Activated naive CD4-positive, alpha-beta T cell treated with anti-CD3 and anti-CD28 coated beads, Interleukin-2, amount 10 ng/mL, durations not matched to agents 7 days and 5 days (primary cell): ENCODE results near the gene TUBB4A.
"Not testable (repeated sequence)": the region's sequence is repeated elsewhere in the genome, so short reads cannot be mapped to it uniquely, and the experiment has no call there.

Source experiments
- CTCF ChIA-PET: fragments of 350-600 bp; sonication (Branson Sonifier 250); formaldehyde crosslinking; loops from one replicate; lab custom pipeline; 2021; ENCODE audit warnings: antibody characterized with exemption; lab: Charles Lee
- DNase-seq: peaks from one replicate; pipeline ENCODE4 v3.0.0-alpha.2; 2020
- H3K27ac Mint-ChIP-seq: one replicate; pipeline ENCODE4 v1.8.0; 2021; ENCODE audit warnings: mild to moderate bottlenecking, moderate library complexity, mixed read lengths
- H3K27me3 Mint-ChIP-seq: one replicate; pipeline ENCODE4 v1.8.0; 2021; ENCODE audit warnings: mild to moderate bottlenecking, mixed read lengths
- H3K36me3 Mint-ChIP-seq: one replicate; pipeline ENCODE4 v1.8.0; 2021; ENCODE audit warnings: mixed read lengths
- H3K4me1 Mint-ChIP-seq: one replicate; pipeline ENCODE4 v1.8.0; 2021; ENCODE audit warnings: mixed read lengths
- H3K4me3 Mint-ChIP-seq: one replicate; pipeline ENCODE4 v1.8.0; 2021; ENCODE audit warnings: mild to moderate bottlenecking, moderate library complexity, mixed read lengths
- H3K9me3 Mint-ChIP-seq: one replicate; pipeline ENCODE4 v1.8.0; 2021; ENCODE audit warnings: mixed read lengths

TUBB4A gene

DNA sequence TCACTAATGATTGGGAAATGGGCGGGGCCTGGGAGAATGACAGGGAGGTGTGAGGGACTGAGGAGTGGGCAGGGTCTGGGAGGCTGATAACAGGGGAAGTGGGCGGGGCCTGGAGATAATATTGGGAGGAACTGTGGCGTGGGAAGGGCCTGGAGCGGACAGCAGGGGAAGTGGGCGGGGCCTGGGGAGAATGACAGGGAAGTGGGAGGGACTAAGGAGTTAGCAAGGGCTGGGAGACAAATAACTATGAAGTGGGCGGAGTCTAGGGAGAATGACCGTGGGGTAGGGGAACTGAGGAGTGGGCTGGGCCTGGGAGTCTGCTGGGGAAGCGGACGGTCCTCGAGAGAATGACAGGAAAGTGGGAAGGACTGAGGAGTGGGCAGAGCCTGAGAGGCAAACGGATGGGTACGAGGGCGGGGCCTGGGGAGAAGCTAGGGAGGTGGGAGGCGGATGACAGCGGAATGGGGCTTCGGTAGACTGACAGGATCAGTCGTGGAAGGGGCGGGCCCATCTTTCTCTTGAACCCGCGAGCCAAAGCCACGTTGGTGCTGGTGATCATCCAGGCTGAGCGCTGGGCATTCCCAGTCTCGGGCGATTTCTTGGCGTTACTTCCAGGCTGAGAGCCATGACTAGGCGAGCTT, 14.0 kb upstream of the TUBB4A start:
- CTCF ChIA-PET: interaction anchor here (0.6 to 3.0 kb wide), 19 partner anchors 11 to 352 kb away, joined by 3 to 33 read pairs (median 4); partner anchors contain the start of genes DENND1C and GPR108
- Mint-ChIP-seq H3K36me3 (no peaks in the 10 kb centered on the region), H3K27ac (peak overlapping the region; percentile 88), H3K9me3 (no peaks in the 10 kb centered on the region), H3K4me3 (peak overlapping the region; percentile 89), H3K4me1 (peaks cover 37% of the 10 kb centered on the region), H3K27me3 (peaks cover 23% of the 10 kb centered on the region)
- DNase-seq: peak; percentile 88

DNA sequence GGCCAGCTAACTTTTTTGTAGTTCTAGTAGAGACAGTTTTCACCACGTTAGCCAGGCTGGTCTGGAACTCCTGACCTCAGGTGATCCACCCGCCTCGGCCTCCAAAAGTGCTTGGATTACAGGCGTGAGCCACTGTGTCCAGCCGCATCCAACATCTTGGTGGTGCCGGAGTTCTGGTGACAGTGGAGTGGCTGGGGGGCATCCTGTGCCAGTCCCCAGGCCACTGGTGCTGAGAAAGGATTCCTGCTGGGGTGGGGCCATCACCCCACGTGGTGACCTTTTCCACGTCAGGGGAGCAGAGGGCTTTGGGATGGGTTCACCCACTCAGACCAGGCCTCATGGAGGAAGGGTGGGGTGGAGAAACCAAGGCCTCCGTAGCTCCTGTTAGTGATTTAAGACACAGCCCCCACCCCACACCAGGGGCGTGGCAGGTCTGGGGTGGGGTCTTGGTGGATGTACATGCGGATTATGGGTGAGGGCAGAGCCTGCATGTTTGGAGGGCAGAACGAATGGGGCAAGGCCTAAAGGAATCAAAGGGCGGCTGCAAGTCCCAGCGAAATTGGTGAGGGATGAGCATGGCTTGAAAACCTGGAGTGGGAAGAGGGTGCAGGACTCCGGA, 12.9 kb upstream of the TUBB4A start:
- CTCF ChIA-PET: no interaction called here
- Mint-ChIP-seq H3K4me1 (peaks cover 37% of the 10 kb centered on the region), H3K9me3 (no peaks in the 10 kb centered on the region), H3K27ac (peak overlapping the region; percentile 83), H3K36me3 (no peaks in the 10 kb centered on the region), H3K4me3 (peak overlapping the region; percentile 49), H3K27me3 (peaks cover 22% of the 10 kb centered on the region)
- no peak for DNase-seq

DNA sequence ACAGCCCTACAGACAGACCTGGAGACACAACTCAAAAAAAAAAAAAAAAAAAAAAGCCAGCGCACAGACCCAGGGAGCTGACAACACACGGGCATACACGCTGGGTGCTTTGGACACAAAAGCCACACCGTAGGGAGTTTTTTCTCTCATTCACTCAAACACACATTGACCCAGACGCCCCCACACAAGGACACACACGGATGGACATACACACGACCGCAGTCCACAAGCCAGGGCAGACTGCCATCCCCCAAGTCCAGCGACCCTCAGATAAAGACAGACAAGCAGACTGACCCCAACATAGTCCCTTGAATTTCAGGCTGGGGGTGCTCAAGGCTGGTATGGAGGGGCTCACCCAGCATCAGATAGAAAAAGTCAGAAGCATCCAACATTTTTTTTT, 12.0 kb upstream of the TUBB4A start:
- no peak overlapping the region for H3K27ac Mint-ChIP-seq
- no peaks in the 10 kb centered on the region for H3K36me3 Mint-ChIP-seq
- H3K9me3 Mint-ChIP-seq: no peaks in the 10 kb centered on the region
- no peak for DNase-seq
- peaks cover 33% of the 10 kb centered on the region for H3K4me1 Mint-ChIP-seq
- H3K4me3 Mint-ChIP-seq: no peak overlapping the region
- H3K27me3 Mint-ChIP-seq: peaks cover 18% of the 10 kb centered on the region
- CTCF ChIA-PET: no interaction called here

DNA sequence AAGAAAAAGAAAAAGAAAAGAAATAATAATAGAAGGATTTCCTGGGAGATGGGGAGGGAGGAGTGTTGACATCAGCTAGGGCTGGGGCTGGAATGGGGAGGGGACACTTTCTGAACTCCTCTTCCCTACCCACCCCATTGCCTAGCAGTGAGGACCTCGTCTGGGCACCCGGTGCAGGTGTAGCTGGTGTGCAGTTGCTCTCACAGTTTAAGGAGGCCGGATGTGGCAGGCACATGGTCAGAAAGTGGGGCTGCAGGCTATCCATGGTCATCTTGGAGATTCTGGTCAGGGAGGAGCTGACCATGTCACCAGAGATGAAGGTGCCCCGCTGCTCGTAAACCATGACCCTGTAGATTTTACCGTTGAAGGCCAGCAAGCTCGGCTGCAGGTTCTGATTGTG, 8.5 kb upstream of the TUBB4A start:
- peaks cover 17% of the 10 kb centered on the region for H3K27me3 Mint-ChIP-seq
- H3K36me3 Mint-ChIP-seq: no peaks in the 10 kb centered on the region
- DNase-seq: no peak
- no peak overlapping the region for H3K27ac Mint-ChIP-seq
- H3K9me3 Mint-ChIP-seq: no peaks in the 10 kb centered on the region
- peaks cover 9% of the 10 kb centered on the region for H3K4me1 Mint-ChIP-seq
- CTCF ChIA-PET: interaction anchor here (0.6 kb wide), 1 partner anchor 104 kb away, joined by 3 read pairs; no protein-coding TSS in a partner anchor
- H3K4me3 Mint-ChIP-seq: no peak overlapping the region

DNA sequence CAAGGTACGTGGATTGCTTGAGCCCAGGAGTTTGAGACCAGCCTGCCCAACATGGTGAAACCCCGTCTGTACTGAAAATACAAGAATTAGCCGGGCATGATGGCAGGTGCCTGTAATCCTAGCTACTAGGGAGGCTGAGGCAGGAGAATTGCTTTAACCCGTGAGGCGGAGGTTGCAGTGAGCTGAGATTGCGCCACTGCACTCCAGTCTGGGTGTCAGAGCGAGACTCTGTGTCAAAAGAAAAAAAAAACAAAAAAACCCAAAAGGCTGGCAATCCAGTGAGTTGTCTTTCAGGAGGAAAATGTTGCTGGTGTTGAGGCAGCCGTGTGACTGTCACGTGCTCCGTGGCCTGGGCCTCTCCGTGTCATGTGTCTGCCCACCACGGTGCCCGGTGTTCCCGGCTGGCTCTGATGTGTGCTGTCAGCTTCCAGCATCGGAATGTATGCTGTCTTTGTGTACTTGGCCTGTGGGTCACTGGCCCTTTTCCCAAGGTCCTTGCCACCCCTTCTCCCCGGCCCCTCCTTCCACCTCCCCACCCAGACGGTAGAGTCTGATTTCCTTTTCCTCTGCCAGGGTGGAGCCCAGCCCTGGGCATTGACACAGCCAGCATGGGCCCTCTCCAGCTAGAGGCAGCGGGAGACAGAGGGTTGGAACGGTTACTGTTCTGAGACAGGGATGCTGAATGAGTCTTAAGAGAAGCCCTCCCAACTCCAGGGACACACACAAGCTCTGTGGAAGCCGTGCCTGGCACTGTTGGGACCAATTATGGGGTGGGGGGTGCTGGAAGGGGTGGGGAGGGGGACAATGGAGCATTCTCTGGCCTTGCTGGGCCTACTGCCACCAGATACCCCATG, 7.2 kb upstream of the TUBB4A start:
- DNase-seq: no peak
- Mint-ChIP-seq H3K9me3 (no peaks in the 10 kb centered on the region), H3K36me3 (no peaks in the 10 kb centered on the region), H3K27ac (no peak overlapping the region), H3K27me3 (peaks cover 13% of the 10 kb centered on the region), H3K4me1 (peaks cover 10% of the 10 kb centered on the region), H3K4me3 (no peak overlapping the region)
- CTCF ChIA-PET: no interaction called here

DNA sequence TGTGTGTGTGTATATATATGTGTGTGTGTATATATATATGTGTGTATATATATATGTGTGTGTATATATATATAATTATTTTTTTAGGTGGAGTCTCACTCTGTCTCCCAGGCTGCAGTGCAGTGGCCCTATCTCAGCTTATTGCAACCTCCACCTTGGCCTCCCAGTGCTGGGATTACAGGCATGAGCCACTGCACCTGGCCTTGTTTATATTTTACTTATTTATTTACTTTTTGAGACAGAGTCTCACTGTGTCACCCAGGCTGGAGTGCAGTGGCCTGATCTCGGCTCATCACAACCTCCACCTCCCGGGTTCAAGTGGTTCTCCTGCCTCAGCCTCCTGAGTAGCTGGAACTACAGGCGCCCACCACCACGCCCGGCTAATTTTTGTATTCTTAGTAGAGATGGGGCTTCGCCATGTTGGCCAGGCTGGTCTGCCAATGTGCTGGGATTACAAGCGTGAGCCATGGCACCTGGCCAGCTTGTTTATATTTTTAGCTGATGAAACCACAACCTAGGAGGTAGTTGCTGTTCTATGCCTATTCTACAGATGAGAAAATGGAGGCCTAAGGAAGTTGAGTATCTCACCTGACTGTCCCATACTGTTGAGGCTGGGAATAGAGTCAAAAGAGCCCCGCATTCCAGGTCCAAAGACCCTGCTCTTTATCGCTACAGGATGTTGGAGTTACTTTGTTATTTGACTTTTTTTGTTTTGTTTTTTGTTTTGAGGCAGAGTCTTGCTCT, 6.1 kb upstream of the TUBB4A start:
- H3K4me1 Mint-ChIP-seq: peaks cover 15% of the 10 kb centered on the region
- not testable (repeated sequence) for H3K27ac Mint-ChIP-seq
- CTCF ChIA-PET: interaction anchor here (1.2 kb wide), 1 partner anchor 10 kb away, joined by 4 read pairs; no protein-coding TSS in a partner anchor

DNA sequence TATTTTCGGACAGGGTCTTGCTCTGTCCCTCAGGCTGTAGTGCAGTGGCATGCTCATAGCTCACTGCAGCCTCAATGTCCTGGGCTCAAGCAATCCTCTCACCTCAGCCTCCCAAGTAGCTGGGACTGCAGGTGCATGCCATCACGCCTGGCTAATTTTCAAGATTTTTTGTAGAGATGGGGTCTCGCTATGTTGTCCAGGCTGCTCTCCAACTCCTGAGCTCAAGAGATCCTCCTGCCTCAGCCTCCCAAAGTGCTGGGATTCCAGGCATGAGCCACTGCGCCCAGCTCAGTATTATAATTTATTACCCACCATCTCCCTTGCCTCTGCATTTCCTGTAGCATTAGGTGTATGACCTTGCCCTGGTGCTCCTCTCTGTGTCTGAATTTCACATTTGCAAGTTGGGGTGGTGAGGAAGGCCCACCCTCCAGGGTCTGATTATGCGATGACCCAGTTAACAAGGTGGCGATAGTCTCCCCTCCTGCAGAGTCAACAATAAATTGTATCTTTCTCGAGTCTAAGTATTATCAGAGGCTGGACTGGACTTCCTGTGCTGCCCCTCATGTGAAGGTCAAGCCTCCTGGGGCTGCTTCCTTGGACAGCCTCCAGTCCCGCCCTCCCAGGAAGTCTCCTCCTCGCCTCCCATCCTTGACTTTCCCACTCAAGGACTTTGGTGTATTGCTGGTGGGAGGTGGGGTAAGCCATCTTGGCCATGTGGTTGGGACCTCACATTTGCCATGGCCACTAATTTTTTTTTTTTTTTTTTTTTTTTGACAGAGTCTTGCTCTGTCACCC, 1.5 kb upstream of the TUBB4A start:
- H3K27ac Mint-ChIP-seq: no peak overlapping the region
- no peaks in the 10 kb centered on the region for H3K36me3 Mint-ChIP-seq
- CTCF ChIA-PET: interaction anchor here (0.6 to 1.9 kb wide), 4 partner anchors 11 to 360 kb away, joined by 3 to 5 read pairs (median 4); partner anchors contain the start of gene DENND1C
- H3K4me1 Mint-ChIP-seq: peaks cover 25% of the 10 kb centered on the region
- H3K4me3 Mint-ChIP-seq: peak overlapping the region; percentile 29
- H3K27me3 Mint-ChIP-seq: peaks cover 54% of the 10 kb centered on the region
- no peak for DNase-seq
- H3K9me3 Mint-ChIP-seq: no peaks in the 10 kb centered on the region

More for the DNA sequence above, 6.1 kb upstream of the TUBB4A start:
- not testable (repeated sequence) for H3K4me3 Mint-ChIP-seq, H3K36me3 Mint-ChIP-seq, DNase-seq, H3K9me3 Mint-ChIP-seq
- H3K27me3 Mint-ChIP-seq: peaks cover 16% of the 10 kb centered on the region

DNA sequence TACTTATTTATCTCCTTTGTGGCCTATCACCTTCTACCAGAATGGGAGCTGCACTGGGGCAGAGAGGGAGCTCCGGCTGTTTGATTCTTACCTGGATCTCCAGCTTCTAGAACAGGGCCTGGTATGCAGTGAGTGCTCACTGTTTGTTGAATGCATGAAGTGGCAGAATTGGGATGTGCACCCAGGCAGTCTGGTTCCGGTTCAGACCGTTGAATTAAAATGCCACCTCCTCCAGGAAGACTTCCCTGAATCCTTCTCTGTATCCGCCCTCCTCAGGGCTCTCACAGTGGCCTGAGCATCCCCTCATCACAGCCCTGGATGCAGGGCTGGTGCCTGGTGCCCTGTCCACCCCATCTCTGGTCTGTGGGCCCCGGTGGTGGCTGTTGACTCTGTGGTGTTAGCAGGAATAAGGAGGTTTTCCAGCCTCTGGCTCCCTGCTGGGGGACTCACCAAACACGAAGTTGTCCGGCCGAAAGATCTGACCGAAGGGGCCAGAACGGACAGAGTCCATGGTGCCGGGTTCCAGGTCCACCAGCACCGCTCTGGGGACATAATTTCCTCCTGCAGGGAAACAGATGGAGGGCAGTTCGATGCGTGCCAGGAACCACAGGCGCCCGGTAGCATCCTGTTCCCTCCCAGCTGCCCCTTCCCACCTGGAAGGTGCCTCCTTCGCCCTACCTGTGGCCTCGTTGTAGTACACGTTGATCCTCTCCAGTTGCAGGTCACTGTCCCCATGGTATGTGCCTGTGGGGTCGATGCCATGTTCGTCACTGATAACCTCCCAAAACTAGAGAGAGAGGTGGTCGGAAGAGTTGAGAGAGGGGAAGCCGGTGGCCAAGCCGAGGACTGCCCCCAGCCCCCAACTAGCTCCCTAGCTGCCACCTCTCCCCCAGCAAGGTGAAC, 1.0 kb downstream of the TUBB4A start:
- CTCF ChIA-PET: interaction anchor here (0.6 kb wide), 1 partner anchor 442 kb away, joined by 3 read pairs; no protein-coding TSS in a partner anchor
- Mint-ChIP-seq H3K36me3 (no peaks in the 10 kb centered on the region), H3K4me3 (peak overlapping the region; percentile 61), H3K4me1 (peaks cover 28% of the 10 kb centered on the region), H3K27ac (no peak overlapping the region), H3K9me3 (no peaks in the 10 kb centered on the region), H3K27me3 (peaks cover 55% of the 10 kb centered on the region)
- DNase-seq: no peak

DNA sequence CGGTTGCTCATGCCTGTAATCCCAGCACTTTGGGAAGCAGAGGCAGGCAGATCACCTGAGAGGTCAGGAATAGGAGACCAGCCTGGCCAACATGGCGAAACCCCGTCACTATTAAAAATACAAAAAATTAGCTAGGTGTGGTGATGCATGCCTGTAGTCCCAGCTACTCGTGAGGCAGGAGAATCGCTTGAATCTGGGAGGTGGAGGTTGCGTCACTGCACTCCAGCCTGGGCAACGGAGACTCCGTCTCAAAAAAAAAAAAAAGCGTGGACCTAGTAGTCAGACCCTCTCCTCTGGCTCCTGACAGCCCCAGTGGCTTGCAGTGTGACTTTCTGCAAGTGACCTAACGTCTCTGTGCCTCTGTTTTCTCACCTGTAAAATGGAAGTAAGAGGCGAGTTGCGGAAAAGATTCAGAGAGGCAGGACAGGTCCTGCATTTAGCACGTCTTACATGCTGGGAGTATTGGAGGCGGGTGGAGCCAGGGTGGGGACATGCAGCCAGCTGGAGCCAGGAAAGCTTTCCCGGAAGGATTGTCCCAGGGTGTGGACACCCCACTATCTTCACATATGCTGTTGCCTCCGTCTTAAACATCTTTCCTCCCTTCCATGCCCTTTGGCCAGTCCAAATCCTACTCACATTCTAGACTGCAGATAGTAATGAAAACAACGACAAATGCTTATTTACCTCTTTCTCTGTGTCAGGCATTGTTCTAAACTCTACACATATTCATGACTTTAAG, 2.9 kb downstream of the TUBB4A start:
- Mint-ChIP-seq H3K4me3 (no peak overlapping the region), H3K27me3 (peaks cover 55% of the 10 kb centered on the region), H3K4me1 (peaks cover 20% of the 10 kb centered on the region), H3K27ac (no peak overlapping the region), H3K36me3 (no peaks in the 10 kb centered on the region), H3K9me3 (no peaks in the 10 kb centered on the region)
- no peak for DNase-seq
- CTCF ChIA-PET: no interaction called here

DNA sequence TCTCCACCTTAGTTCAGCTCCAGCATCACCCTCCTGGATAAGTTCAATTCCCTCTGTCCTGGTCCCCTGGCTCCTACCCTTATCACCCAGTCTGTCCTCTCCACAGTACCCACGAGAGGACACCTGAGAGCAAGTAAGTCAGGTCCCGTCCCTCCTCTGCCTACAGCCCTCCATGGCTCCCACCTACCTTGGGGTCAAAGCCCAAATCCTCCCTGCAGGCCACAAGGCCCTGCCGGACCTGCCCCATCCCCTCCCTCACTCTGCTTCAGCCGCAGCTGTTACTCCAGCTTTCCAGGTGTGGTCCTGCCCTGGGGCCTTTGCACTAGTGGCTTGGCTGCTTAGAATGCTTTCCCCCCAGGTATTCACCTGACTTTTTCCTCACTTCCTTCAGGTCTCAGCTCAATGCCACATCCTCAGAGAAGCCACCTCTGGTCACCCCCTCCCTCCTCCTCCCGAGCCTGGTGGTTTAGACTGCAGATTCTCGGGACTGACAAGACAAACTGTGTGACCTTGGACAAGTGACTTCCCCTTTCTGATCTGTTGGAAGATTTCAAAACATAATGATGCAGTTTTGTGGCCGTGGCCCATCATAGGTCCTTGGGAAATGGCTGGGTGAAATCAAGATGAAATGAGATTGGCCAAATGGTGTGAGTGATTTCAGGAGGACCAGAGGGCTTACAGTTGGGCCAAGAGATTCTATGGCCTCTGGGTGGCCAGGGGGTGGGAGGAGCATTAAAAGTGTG, 3.6 kb downstream of the TUBB4A start:
- CTCF ChIA-PET: interaction anchor here (1.0 to 1.3 kb wide), 2 partner anchors 9 to 18 kb away, joined by 3 to 4 read pairs; no protein-coding TSS in a partner anchor
- Mint-ChIP-seq H3K27ac (no peak overlapping the region), H3K4me1 (peaks cover 16% of the 10 kb centered on the region)

DNA sequence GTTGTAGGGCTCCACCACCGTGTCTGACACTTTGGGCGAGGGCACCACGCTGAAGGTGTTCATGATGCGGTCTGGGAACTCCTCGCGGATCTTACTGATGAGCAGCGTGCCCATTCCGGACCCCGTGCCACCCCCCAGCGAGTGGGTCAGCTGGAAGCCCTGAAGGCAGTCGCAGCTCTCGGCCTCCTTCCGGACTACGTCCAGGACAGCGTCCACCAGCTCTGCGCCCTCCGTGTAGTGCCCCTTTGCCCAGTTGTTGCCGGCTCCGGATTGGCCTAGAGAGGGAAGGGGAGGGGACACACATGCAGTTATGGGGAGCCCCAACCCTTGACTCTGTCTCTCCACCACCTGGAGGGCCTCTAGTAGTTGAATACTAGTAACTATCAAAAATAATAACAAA, 6.2 kb downstream of the TUBB4A start:
- H3K4me1 Mint-ChIP-seq: peaks cover 8% of the 10 kb centered on the region
- no peaks in the 10 kb centered on the region for H3K36me3 Mint-ChIP-seq
- CTCF ChIA-PET: no interaction called here
- H3K4me3 Mint-ChIP-seq: no peak overlapping the region
- no peak for DNase-seq
- H3K27me3 Mint-ChIP-seq: peaks cover 25% of the 10 kb centered on the region
- H3K9me3 Mint-ChIP-seq: peaks cover 10% of the 10 kb centered on the region
- no peak overlapping the region for H3K27ac Mint-ChIP-seq

More for the DNA sequence above, 3.6 kb downstream of the TUBB4A start:
- H3K27me3 Mint-ChIP-seq: peaks cover 50% of the 10 kb centered on the region
- no peaks in the 10 kb centered on the region for H3K36me3 Mint-ChIP-seq
- no peak overlapping the region for H3K4me3 Mint-ChIP-seq
- H3K9me3 Mint-ChIP-seq: no peaks in the 10 kb centered on the region
- no peak for DNase-seq
